MM.1S (cell line): ENCODE results near the gene SSC4D.
A peak's percentile ranks its signal among the peaks of the same experiment; 100 is the strongest.
"Not testable (repeated sequence)": the region's sequence is repeated elsewhere in the genome, so short reads cannot be mapped to it uniquely, and the experiment has no call there.

ENCODE experiments used
- DNase-seq: peaks from one replicate; pipeline ENCODE4 v3.0.0-alpha.2; 2015
- H2AFZ ChIP-seq: fragments of 300-600 bp; sonication (generic); 2 replicates; pipeline ENCODE4 v1.6.0; 2016; ENCODE audit warnings: antibody characterized with exemption, low read length
- H3F3A ChIP-seq: fragments of 300-600 bp; sonication (generic); 2 replicates; pipeline ENCODE4 v1.6.1; 2016; ENCODE audit warnings: mild to moderate bottlenecking, antibody characterized with exemption, low read length, moderate library complexity, mixed read lengths; ENCODE audit not compliant: insufficient read depth
- H3K27ac ChIP-seq: fragments of 300-600 bp; sonication (generic); 2 replicates; pipeline ENCODE4 v1.5.1; 2016; ENCODE audit warnings: mild to moderate bottlenecking, low read length
- H3K27me3 ChIP-seq: fragments of 300-600 bp; sonication (generic); replicated peaks from 2 replicates; pipeline ENCODE4 v1.6.0; 2016; ENCODE audit warnings: low read length; ENCODE audit not compliant: insufficient read depth
- H3K36me3 ChIP-seq: fragments of 300-600 bp; sonication (generic); replicated peaks from 2 replicates; pipeline ENCODE4 v1.6.1; 2016; ENCODE audit warnings: mild to moderate bottlenecking, low read length, mixed read lengths; ENCODE audit not compliant: insufficient read depth
- H3K4me1 ChIP-seq: fragments of 300-600 bp; sonication (generic); 2 replicates; pipeline ENCODE4 v1.6.1; 2016; ENCODE audit warnings: low read length, mixed read lengths
- H3K4me2 ChIP-seq: fragments of 300-600 bp; sonication (generic); 2 replicates; pipeline ENCODE4 v1.6.0; 2016; ENCODE audit warnings: low read depth, low read length
- H3K4me3 ChIP-seq: fragments of 300-600 bp; sonication (generic); 2 replicates; pipeline ENCODE4 v1.5.1; 2016; ENCODE audit warnings: low read length, mixed read lengths
- H3K79me2 ChIP-seq: fragments of 300-600 bp; sonication (generic); 2 replicates; pipeline ENCODE4 v1.6.1; 2016; ENCODE audit warnings: mixed run types, low read length, mixed read lengths
- H3K9ac ChIP-seq: fragments of 300-600 bp; sonication (generic); 2 replicates; pipeline ENCODE4 v1.6.1; 2016; ENCODE audit warnings: low read length, mixed read lengths
- H3K9me2 ChIP-seq: fragments of 300-600 bp; sonication (generic); replicated peaks from 2 replicates; pipeline ENCODE4 v1.6.1; 2016; ENCODE audit warnings: mild to moderate bottlenecking, low read length, mixed read lengths; ENCODE audit not compliant: insufficient read depth
- H3K9me3 ChIP-seq: fragments of 300-600 bp; sonication (generic); replicated peaks from 2 replicates; pipeline ENCODE4 v1.6.1; 2016; ENCODE audit warnings: mild to moderate bottlenecking, low read length, mixed read lengths; ENCODE audit not compliant: insufficient read depth
- H4K20me1 ChIP-seq: fragments of 300-600 bp; sonication (generic); 2 replicates; pipeline ENCODE4 v1.6.1; 2016; ENCODE audit warnings: mild to moderate bottlenecking, low read length, moderate library complexity, mixed read lengths; ENCODE audit not compliant: insufficient read depth
- CTCF ChIP-seq: fragments of 300-600 bp; sonication (generic); IDR thresholded peaks from 2 replicates; pipeline ENCODE4 v1.5.1; 2016; ENCODE audit warnings: antibody characterized with exemption, low read length, mixed read lengths
- EZH2 ChIP-seq: fragments of 300-600 bp; sonication (generic); optimal IDR thresholded peaks from 2 replicates; pipeline ENCODE3; 2017; ENCODE audit warnings: low read depth, mild to moderate bottlenecking, antibody characterized with exemption, low read length, mixed read lengths
- EZH2phosphoT487 ChIP-seq: fragments of 300-600 bp; sonication (generic); IDR thresholded peaks from 2 replicates; pipeline ENCODE4 v1.6.1; 2018; ENCODE audit warnings: antibody characterized with exemption, low read length

The SSC4D gene

GRCh38 chr7:76440404-76440803, 30.9 kb upstream of the SSC4D start:
- not testable (repeated sequence) for H3K9me3 ChIP-seq, H3K9ac ChIP-seq, H3K79me2 ChIP-seq, DNase-seq, H4K20me1 ChIP-seq, H3K9me2 ChIP-seq, H3K4me1 ChIP-seq, H3K4me3 ChIP-seq, H3K4me2 ChIP-seq, H2AFZ ChIP-seq, H3F3A ChIP-seq, H3K36me3 ChIP-seq, H3K27me3 ChIP-seq, H3K27ac ChIP-seq

- not testable (repeated sequence) for H3K79me2 ChIP-seq
Measured at GRCh38 chr7:76439120-76439888, 29.8 kb upstream of the SSC4D start.

GRCh38 chr7:76437873-76438272, 28.4 kb upstream of the SSC4D start:
- not testable (repeated sequence) for H3K9me2 ChIP-seq, H3K36me3 ChIP-seq, H3K27me3 ChIP-seq, H2AFZ ChIP-seq, H3K4me1 ChIP-seq, H3K9ac ChIP-seq, H3K4me2 ChIP-seq, H3K9me3 ChIP-seq, H3K4me3 ChIP-seq, H3K79me2 ChIP-seq, H3F3A ChIP-seq, H4K20me1 ChIP-seq, H3K27ac ChIP-seq
- peak; percentile 73 for DNase-seq
- TF ChIP-seq CTCF: peak; percentile 36

More at GRCh38 chr7:76439120-76439888, 29.8 kb upstream of the SSC4D start:
- not testable (repeated sequence) for H3K27me3 ChIP-seq, H3K9me3 ChIP-seq, DNase-seq, H3K9me2 ChIP-seq, H3K27ac ChIP-seq, H3F3A ChIP-seq, H2AFZ ChIP-seq, H3K9ac ChIP-seq, H3K36me3 ChIP-seq, H3K4me3 ChIP-seq, H3K4me1 ChIP-seq, H4K20me1 ChIP-seq, H3K4me2 ChIP-seq

- Histone ChIP-seq H3K9me2 (no peaks in the 10 kb centered on the region), H3K4me2 (no peak overlapping the region), H3K9me3 (no peaks in the 10 kb centered on the region), H3K27ac (no peak overlapping the region), H4K20me1 (no peaks in the 10 kb centered on the region), H3K9ac (no peak overlapping the region), H3K27me3 (no peaks in the 10 kb centered on the region), H2AFZ (no peak overlapping the region), H3K36me3 (no peaks in the 10 kb centered on the region), H3K4me3 (no peak overlapping the region), H3K4me1 (no peaks in the 10 kb centered on the region), H3F3A (no peaks in the 10 kb centered on the region), H3K79me2 (no peaks in the 10 kb centered on the region)
- no peak for DNase-seq
- TF ChIP-seq CTCF (no peak), EZH2phosphoT487 (no peak), EZH2 (no peak)
Measured at GRCh38 chr7:76430836-76431235, 21.3 kb upstream of the SSC4D start.
